CD4-positive, alpha-beta T cell treated with Interleukin-4 for 1 hour (primary cell): Measurements from ENCODE around the gene FIGNL1.

Experiments used
- DNase-seq, 2 donors: peaks; one replicate each; pipeline ENCODE4 v3.0.0-alpha.2; 2020 to 2022

The FIGNL1 gene

DNA sequence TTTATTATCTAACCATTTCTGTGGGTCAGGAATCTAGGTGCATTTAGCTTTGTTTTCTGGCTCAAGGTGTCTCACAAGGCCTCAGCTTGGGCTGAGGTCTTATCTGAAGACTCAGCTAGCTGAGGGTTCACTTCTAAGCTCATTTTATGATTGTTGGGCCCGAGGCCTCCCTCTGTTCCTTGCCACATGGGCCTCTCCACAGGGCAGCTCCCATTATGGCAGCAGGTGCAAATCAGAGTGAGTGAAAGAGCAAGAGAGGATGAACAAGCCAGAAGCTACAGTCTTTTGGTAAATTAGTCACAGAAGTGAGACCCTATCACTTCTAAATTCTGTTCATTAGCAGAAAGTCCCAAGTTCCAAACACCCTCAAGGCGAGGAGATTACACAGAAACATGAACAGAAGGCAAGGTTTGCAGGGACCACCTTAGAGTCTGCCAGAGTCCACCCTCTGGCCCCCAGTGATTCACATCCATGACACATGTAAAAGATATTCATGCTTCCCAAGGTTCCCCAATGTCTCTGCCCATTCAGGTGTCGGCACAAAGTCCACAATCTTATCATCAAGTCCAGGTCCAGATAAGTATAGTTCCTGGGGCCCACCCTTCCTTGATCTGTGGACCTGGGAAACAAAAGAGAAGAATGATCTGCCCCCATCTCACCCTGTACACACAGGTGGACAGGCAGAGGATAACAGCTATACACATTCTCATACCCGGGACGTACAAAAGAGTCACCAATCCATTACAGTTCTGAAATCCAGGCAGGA, 23.7 kb downstream of the FIGNL1 start:
- DNase-seq, result no peak

DNA sequence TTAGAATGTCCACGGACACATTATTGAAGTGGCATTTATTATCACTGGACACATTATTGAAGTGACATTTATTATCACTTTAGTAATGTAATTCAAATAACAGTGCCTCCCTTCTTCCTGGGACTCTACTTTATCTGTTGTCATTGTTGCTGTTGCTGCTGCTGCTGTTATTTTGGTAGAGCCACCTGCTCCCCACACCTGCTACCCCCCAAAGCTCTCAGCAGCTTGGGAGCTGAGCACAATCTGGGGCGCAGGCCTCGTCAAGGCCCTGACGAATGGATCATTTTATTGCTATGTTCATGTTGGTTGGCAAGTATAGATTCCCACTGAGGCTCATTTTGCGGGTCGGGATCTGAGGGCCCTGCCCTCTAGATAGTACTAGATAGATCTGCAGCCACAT, 24.8 kb downstream of the FIGNL1 start:
- DNase-seq, result no peak

DNA sequence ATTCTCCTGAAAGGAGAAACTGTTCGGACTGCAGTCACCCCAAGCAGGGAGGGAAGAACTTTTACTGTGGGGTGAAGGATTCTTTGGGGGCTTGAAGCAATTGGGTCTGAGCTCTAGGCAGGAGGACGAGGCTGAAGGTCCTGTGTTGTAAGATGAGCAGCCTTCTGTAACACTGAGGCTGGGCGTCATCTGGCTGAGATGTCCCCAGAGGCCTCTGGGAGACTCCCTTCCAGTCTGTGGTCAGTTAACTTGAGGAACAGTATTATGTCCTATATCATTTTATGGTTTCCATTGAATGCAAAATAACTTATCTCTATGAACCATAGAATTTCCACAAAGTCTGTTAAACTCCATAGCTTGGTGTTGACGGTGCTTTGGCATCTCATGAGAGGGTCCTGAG, 26.3 kb downstream of the FIGNL1 start:
- DNase-seq, result no peak

GRCh38 chr7:50422858-50423257, 27.3 kb downstream of the FIGNL1 start:
- DNase-seq, result no peak

DNA sequence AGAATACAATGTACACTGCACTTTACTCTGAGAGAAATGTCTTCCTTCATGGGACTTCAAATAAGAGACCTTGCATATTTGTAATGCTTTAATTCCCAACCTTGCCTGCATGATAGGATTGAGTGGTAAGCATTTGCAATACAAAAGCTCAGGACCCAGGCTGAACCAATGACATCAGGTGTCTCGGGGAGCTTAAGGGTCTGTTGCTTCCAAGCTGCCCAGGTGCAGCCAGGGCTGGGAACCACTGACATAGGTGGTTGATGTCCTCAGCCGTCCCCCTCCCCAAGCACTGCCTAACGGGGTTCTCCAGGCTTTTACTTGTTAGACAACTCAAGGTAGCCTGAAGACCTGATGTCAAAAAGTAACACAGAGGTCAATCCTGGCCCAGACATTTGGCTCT, 29.1 kb downstream of the FIGNL1 start:
- DNase-seq, result no peak

GRCh38 chr7:50418526-50419290, 31.4 kb downstream of the FIGNL1 start:
- DNase-seq, result no peak

GRCh38 chr7:50418086-50418515, 32.0 kb downstream of the FIGNL1 start:
- DNase-seq, result peak; percentile 77 to 81

DNA sequence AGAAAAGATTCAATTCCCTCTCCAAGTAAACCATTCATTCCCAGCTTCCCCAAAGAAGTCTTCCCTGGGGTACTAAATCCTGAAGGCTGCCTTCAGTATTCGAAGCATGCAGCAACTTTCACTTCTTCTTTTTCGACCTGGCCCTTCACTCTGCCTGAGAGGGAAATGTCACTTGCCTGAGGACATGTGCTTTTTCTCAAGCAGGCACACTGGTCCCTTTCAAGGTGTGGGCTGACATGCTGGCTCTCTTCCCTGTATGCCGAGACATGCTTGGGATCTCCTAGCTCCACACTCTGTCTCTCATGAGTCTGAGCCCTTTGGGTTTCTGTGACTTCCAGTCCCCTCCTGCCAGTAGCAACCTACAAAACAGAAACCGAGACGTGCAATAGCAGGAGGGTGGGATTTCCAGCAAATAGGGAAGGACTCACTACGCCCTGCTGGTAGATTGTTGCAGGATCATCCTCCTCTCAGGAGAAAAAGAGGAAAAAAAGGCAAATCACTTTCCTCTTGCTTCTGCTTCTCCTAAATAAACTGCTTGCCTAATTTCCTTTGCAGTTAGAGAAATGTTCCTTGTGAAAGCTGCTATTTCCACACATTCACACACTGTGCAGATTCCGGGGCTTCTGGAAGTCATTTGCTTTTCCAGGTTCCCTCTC, 33.5 kb downstream of the FIGNL1 start:
- DNase-seq, result peak in 1 of 2 donors; percentile 50

GRCh38 chr7:50415844-50416364, 34.2 kb downstream of the FIGNL1 start:
- DNase-seq, result no peak

DNA sequence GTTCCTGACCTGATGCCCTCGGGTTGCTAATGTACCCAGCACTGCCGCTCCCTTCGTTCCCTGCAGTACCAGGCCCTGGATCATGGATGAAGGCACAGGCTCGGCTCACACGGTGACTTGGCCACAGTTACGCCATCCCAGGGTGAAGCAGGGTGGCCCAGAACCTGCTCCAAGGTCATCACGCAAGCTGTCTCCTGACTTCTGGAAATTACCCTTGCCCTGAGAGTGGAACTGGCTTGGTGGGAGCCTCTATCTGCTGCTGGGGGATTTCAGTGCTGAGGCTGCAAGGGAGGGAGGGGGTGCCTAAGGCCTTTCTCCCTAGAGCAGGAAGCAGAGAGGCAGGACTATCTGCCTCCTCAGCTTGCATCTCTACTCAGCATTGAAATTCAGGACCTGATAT, 36.6 kb downstream of the FIGNL1 start:
- no peak for DNase-seq

DNA sequence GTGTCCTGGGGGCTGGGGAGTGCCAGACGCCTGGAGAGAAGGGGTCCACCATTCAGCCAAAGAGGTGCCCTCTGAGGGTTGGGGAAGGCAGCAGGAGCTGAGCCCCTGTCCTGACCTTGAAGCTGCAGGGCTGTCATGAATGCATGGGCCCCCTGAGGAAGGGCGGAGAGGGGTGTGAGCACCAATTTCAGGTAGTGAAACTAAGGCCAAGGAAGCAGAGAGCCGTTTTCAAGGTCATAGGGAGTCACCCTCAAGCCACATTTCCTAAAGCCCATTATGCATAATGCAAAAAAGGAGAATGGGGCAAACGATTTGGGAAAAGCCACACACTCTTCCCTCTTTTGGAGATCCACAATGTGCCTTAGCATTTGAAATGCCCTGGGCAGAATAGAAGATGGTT, 37.2 kb downstream of the FIGNL1 start:
- DNase-seq, result no peak

DNA sequence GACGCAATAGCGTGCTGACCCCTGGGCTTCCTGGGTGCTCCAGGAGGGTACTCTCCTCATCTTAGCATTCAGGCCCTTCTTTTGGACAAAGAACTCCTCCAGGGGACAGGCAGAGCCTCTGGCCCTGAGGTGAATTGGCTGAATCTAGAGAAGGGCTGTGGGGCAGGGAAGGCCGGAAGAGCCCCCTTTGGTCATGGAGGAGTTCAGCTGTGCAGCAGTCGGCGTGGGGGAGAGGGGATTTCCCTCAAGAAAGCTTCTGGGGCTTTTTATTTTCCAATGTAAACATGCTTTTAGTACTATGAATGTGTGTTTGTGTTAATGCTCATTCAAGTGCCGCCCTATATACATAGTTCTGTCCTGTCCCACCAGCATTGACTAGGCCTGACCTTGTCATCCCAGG, 38.8 kb downstream of the FIGNL1 start:
- no peak for DNase-seq

- DNase-seq, result peak in 1 of 2 donors; percentile 55
Observed at GRCh38 chr7:50409856-50410745, 40.0 kb downstream of the FIGNL1 start.

DNA sequence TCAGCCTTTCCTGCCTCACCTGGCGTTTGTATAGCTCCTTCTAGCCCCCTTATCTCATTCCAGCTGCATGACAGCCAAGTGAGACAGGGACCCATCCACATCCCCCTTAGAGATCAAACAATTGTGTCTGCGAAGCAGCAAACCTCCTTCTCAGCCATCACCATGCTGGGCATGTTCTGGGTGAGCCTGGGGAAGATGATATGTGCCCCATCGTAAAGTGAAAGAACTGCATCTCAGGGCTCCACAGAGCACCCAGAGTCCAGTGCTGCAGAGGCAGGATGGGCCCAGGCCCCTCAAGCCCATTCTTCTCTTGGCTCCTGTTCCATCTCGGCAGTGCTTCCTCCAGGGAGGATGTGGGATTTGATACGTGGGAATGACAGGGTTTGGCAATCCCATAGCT, 43.2 kb downstream of the FIGNL1 start:
- no peak for DNase-seq

DNA sequence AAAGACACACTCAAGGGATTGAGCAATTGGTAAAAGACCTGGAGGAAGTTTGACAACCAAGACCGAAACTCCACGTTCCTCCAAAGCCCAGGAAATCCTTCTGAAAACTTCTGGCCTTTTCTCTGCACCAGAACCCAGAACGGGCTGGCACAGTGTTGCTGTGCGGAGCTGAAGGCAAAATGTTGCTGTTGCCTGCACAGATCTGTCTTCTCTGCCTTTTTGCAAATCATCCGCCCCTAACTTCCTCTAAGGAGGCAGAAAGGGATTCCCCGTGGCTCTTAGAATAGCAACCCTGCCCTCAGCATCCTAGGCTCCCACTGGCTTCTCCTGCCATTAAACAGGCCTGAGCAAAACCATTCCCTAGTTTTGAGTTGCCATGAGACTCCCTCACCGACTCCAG, 44.9 kb downstream of the FIGNL1 start:
- no peak for DNase-seq

DNA sequence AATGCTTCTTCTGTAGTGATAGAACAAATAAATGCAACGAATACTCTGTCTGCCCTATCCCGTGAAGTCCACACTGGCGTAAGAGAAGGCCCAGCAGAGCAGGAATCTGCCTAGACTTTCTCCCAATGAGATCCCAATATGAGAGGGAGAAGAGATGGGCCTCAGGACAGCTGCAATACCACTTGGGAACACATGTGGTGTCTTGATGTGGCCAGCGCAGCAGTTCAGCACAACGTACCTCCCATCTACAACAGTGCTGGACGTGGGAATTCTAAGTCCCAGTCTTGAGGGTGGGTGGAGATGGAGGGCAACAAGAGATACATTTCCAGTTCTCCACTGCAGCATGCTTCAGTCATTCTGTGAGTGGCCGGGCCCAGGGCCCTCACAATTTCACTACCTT, 45.8 kb downstream of the FIGNL1 start:
- DNase-seq, result no peak

- DNase-seq, result no peak
Observed at GRCh38 chr7:50400114-50400513, 50.0 kb downstream of the FIGNL1 start.

GRCh38 chr7:50399635-50400034, 50.5 kb downstream of the FIGNL1 start:
- DNase-seq, result no peak

GRCh38 chr7:50399206-50399605, 50.9 kb downstream of the FIGNL1 start:
- no peak for DNase-seq

DNA sequence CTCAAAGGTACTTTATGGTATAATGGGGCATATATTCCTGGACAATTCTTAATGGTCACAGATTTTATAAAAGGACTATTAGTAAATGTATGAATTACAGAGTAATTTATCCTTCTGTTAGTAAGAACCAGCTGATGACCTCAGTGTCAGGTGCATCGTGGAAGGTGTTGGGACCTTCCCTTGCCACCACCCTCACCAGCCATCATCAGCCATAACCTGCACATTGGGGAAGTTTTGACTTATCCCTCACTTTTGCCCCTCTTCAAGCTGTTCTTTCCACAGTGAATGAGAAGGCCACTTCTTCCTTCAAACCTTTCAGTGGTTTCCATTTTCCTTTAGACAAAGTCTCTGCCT, 52.2 kb downstream of the FIGNL1 start:
- no peak for DNase-seq

DNA sequence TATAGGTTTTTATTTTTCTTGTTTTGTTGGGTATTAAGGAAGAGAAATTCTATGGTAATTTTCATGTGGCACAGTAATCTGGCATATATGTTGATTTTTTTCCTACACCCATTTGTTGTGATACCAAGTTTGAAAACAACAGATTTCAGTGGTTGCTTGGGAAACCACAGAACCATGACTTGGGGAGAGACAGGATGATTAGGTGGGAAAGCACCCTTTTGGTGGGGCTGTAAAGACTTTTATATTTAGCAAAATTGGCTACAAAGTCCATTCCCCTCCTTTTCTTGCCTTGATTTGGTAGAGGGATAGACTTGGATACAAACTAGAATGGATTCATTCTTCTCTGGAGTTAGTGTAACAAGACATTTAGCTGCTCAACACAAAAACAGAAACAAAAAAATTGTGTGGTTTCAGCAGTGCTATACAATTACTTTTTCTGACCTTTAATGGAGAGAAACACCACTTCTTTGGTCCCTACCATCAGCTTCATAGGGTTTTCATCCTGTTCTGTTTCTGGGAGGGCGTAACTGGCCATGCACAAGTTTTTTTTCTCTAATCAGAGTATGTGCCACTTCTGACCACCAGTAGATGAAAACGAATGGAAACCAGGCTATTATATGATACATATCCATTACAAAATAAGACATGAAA, 52.7 kb downstream of the FIGNL1 start:
- peak in 1 of 2 donors; percentile 71 for DNase-seq

- peak in 1 of 2 donors; percentile 47 for DNase-seq
Observed at GRCh38 chr7:50396856-50397255, 53.3 kb downstream of the FIGNL1 start.
